GM12878 (cell line): ENCODE measurements around the gene CDH8. TPM values are rescaled to one million over a fixed set of nuclear protein-coding genes. Genes with fewer than 3 reads are reported as not detected.

Experiments
- ATAC-seq: fragments of 200-7000 bp; cut with Tn5 transposase; 3 replicates; pipeline ENCODE4 v1.9.1; 2020; ENCODE audit warnings: mild to moderate bottlenecking, moderate library complexity
- BruUV-seq: library from RNA; stranded (reverse); fragments of 400-500 nt; replicated peaks from 2 replicates; lab custom pipeline; 2021; lab: Mats Ljungman, UMichigan
- CTCF ChIA-PET: fragments of 300-600 bp; sonication (Branson Sonifier 250); formaldehyde crosslinking; extraction: SDS; loops from one replicate; lab custom pipeline; 2021; ENCODE audit warnings: inconsistent platforms; lab: Yijun Ruan, JAX
- POLR2A ChIA-PET: fragments of 350-600 bp; formaldehyde crosslinking; extraction: SDS; loops from one replicate; lab custom pipeline; 2021; ENCODE audit warnings: inconsistent platforms; lab: Charles Lee
- RAD21 ChIA-PET: fragments of 300-600 bp; sonication (Branson Sonifier 250); formaldehyde crosslinking; loops from one replicate; lab custom pipeline; 2023; ENCODE audit warnings: antibody characterized with exemption; ENCODE audit not compliant: unreplicated experiment; lab: Charles Lee
- SMC1A ChIA-PET: fragments of 300-600 bp; sonication (Branson Sonifier 250); formaldehyde crosslinking; loops from one replicate; lab custom pipeline; 2023; ENCODE audit not compliant: unreplicated experiment, uncharacterized antibody; lab: Charles Lee
- DNase-seq: peaks from one replicate; pipeline ENCODE4 v3.0.0-alpha.2; 2011; ENCODE audit warnings: low read depth, low spot score
- FAIRE-seq: peaks from 3 replicates; lab custom pipeline; 2011; peaks lifted over from hg19 to GRCh38; lab: Jason Lieb, UNC
- H2AFZ ChIP-seq: 2 replicates; pipeline ENCODE4 v1.6.0; 2011; ENCODE audit warnings: low read depth, low read length, control low read depth; ENCODE audit not compliant: control insufficient read depth
- H3K27ac ChIP-seq: 2 replicates; pipeline ENCODE4 v1.5.1; 2011; ENCODE audit warnings: control low read depth; ENCODE audit not compliant: control insufficient read depth, insufficient read depth
- H3K27me3 ChIP-seq, 2 experiments: replicated peaks in 1 of 2; 2 replicates each; pipeline versions ENCODE4 v1.6.0 to v1.6.1; 2011; ENCODE audit warnings: low read length in 1 of 2; ENCODE audit not compliant: control insufficient read depth in 2 of 2, insufficient read depth in 2 of 2
- H3K36me3 ChIP-seq, 2 experiments: 2 replicates each; pipeline ENCODE4 v1.5.1; 2011; ENCODE audit warnings: low read length in 1 of 2; ENCODE audit not compliant: control insufficient read depth in 2 of 2, insufficient read depth in 2 of 2
- H3K4me1 ChIP-seq: 2 replicates; pipeline ENCODE4 v1.6.1; 2011; ENCODE audit warnings: mild to moderate bottlenecking, low read length, moderate library complexity, mixed read lengths; ENCODE audit not compliant: control insufficient read depth, insufficient read depth
- H3K4me2 ChIP-seq: 2 replicates; pipeline ENCODE4 v1.6.0; 2011; ENCODE audit warnings: control low read depth; ENCODE audit not compliant: control insufficient read depth, insufficient read depth
- H3K4me3 ChIP-seq: fragments of 200-600 bp; sonication (generic); 2 replicates; pipeline ENCODE4 v1.5.1; 2016
- H3K79me2 ChIP-seq: 2 replicates; pipeline ENCODE4 v1.6.0; 2011; ENCODE audit warnings: low read length; ENCODE audit not compliant: control insufficient read depth, insufficient read depth
- H3K9ac ChIP-seq: 2 replicates; pipeline ENCODE4 v1.8.0; 2011; ENCODE audit warnings: low read length, control low read depth, mixed read lengths; ENCODE audit not compliant: control insufficient read depth, insufficient read depth
- H3K9me3 ChIP-seq: replicated peaks from 3 replicates; pipeline ENCODE4 v1.5.1; 2011; ENCODE audit warnings: mild to moderate bottlenecking, low read length; ENCODE audit not compliant: control insufficient read depth, insufficient read depth
- H4K20me1 ChIP-seq: 2 replicates; pipeline ENCODE4 v1.6.0; 2011; ENCODE audit not compliant: control insufficient read depth, insufficient read depth
- BCL11A ChIP-seq: IDR thresholded peaks from 2 replicates; pipeline ENCODE4 v1.6.1; 2011; ENCODE audit warnings: low read depth, low read length
- HDGF ChIP-seq: fragments of 450-650 bp; IDR thresholded peaks from 2 replicates; pipeline ENCODE4 v1.6.1; 2016; ENCODE audit warnings: antibody characterized with exemption
- NR2C2 ChIP-seq: IDR thresholded peaks from 2 replicates; pipeline ENCODE4 v1.6.1; 2011; ENCODE audit warnings: borderline replicate concordance, low read depth; ENCODE audit not compliant: control insufficient read depth, insufficient read length
- TARDBP ChIP-seq: IDR thresholded peaks from 2 replicates; pipeline ENCODE4 v1.6.1; 2016; ENCODE audit warnings: borderline replicate concordance
- WGBS: methylation state at CpG from one replicate; pipeline ENCODE4 v1.1.6; 2016; ENCODE audit warnings: low lambda C conversion rate; ENCODE audit not compliant: insufficient replicate concordance, insufficient coverage; ENCODE audit errors: missing lambda C conversion rate; 5-methylcytosine and 5-hydroxymethylcytosine counted together
- in situ Hi-C: fragments of 300-500 bp; cut with MboI; formaldehyde crosslinking; loops from 9 replicates; pipeline ENCODE4 v1.14.3; 2018; ENCODE audit warnings: mixed read lengths
- intact Hi-C: fragments of 100-400 bp; cut with micrococcal nuclease; formaldehyde crosslinking; loops from one replicate; pipeline ENCODE4 v1.14.2; 2022; ENCODE audit not compliant: unreplicated experiment
- polyA plus RNA-seq, 11 experiments: library from polyadenylated mRNA; depleted of rRNA in 4 of 11; unstranded in 6 of 11; stranded (reverse) in 5 of 11; fragments of >200 nt; fragmentation: Nextera tagmentation in 4 of 11; fragmentation: Illumina TruSeq in 1 of 11; extraction: Ambion mirVana in 4 of 11; extraction: Trizol in 1 of 11; gene quantifications; 1 replicate in 1 of 11; 2 replicates in 10 of 11; pipeline versions ENCODE4 v1.2.1 to v1.2.3, GENCODE V29; 2011 to 2016; ENCODE audit warnings: inconsistent platforms in 2 of 11, missing spikeins in 2 of 11, low read depth in 1 of 11
- total RNA-seq, 4 experiments: library from RNA; depleted of rRNA in 3 of 4; stranded (reverse); fragments of >200 nt in 3 of 4; fragmentation: Illumina TruSeq in 1 of 4; extraction: Trizol in 1 of 4; gene quantifications; 2 replicates each; pipeline versions ENCODE4 v1.2.1 to v1.2.3, GENCODE V29; 2013 to 2021
- TF ChIP-seq, protein P1 (sequence below): IDR thresholded peaks from 2 replicates; pipeline ENCODE4 v1.6.1; 2012; ENCODE audit warnings: low read length, inconsistent platforms
- TF ChIP-seq, protein P2 (sequence below): fragments of 450-650 bp; IDR thresholded peaks from 2 replicates; pipeline ENCODE4 v1.6.1; 2016; ENCODE audit warnings: mild to moderate bottlenecking, moderate library complexity, borderline replicate concordance
- TF ChIP-seq, protein P3 (sequence below): fragments of 150-350 bp; IDR thresholded peaks from 2 replicates; pipeline ENCODE4 v1.6.1; 2016; ENCODE audit warnings: low read depth, low read length
- TF ChIP-seq, protein P4 (sequence below): IDR thresholded peaks from 2 replicates; pipeline ENCODE4 v1.6.1; 2012; ENCODE audit warnings: mild to moderate bottlenecking, low read depth, low read length

The CDH8 gene
- total and polyA plus RNA-seq, 10 of the 15 experiments (the other 5 are each of a cell fraction or from before 2014, with no cell fraction given): 0.13 to 0.68 (median 0.25) TPM; not detected in 3

DNA sequence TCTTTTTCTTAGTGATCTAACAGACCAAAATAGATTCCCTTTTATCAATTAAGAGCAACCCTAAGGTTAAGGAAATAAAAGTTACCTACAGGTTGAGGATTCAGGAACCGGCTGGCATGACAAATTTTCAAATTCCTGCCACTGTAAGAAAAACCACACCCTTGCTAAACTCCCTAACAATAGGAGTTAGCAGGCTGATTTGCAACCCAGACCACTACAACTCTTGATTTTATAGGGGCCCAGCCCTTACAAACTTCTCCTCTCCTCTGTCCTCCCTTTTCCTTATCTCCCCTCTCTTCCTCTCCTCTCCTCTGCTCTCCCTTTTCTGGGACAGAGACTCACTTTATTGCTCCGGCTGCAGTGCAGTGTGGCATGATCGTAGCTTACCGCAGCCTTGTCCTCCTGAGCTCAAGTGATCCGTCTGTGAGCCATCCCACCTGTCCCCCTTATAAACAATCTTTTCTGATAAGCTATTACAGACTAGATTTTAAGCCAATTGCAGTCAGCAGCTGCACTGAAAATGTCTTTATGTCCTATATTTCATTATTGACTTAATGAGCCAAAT, 418.9 kb downstream of the CDH8 start (continued):
- TF ChIP-seq, protein P1, sequence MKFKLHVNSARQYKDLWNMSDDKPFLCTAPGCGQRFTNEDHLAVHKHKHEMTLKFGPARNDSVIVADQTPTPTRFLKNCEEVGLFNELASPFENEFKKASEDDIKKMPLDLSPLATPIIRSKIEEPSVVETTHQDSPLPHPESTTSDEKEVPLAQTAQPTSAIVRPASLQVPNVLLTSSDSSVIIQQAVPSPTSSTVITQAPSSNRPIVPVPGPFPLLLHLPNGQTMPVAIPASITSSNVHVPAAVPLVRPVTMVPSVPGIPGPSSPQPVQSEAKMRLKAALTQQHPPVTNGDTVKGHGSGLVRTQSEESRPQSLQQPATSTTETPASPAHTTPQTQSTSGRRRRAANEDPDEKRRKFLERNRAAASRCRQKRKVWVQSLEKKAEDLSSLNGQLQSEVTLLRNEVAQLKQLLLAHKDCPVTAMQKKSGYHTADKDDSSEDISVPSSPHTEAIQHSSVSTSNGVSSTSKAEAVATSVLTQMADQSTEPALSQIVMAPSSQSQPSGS: no peak

DNA sequence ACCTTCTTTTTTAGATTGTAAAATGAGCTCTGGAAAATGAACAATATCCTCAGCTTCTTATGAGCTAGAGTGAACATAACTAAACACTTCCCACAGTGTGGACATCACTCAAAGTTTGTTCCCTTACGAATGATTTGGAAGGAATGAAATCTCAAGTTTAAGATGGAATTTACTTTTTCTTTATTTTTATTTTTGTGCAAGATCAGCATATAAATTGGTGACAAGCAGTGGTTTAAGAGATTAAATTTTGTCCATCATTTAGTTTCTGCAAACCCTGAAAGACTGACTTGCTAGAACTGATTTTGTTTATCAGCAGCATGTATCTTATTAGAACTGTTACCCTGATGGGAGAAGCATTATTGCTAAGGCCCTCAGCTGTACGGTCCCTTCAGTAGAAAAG, 420.1 kb downstream of the CDH8 start:
- Histone ChIP-seq H3K4me3 (no peak overlapping the region), H3K9ac (no peak overlapping the region), H3K36me3 (no peaks in the 10 kb centered on the region), H2AFZ (no peak overlapping the region), H3K27me3 (no peaks in the 10 kb centered on the region), H3K27ac (no peak overlapping the region), H3K9me3 (no peaks in the 10 kb centered on the region), H3K4me1 (no peaks in the 10 kb centered on the region), H3K4me2 (no peak overlapping the region), H4K20me1 (no peaks in the 10 kb centered on the region), H3K79me2 (no peaks in the 10 kb centered on the region)
- RAD21 ChIA-PET: no interaction called here
- WGBS: 43% methylated on average over 2 of the region's 2 CpGs
- POLR2A ChIA-PET: no interaction called here
- FAIRE-seq: no peak
- TF ChIP-seq HDGF: no peak
- TF ChIP-seq, protein P2, sequence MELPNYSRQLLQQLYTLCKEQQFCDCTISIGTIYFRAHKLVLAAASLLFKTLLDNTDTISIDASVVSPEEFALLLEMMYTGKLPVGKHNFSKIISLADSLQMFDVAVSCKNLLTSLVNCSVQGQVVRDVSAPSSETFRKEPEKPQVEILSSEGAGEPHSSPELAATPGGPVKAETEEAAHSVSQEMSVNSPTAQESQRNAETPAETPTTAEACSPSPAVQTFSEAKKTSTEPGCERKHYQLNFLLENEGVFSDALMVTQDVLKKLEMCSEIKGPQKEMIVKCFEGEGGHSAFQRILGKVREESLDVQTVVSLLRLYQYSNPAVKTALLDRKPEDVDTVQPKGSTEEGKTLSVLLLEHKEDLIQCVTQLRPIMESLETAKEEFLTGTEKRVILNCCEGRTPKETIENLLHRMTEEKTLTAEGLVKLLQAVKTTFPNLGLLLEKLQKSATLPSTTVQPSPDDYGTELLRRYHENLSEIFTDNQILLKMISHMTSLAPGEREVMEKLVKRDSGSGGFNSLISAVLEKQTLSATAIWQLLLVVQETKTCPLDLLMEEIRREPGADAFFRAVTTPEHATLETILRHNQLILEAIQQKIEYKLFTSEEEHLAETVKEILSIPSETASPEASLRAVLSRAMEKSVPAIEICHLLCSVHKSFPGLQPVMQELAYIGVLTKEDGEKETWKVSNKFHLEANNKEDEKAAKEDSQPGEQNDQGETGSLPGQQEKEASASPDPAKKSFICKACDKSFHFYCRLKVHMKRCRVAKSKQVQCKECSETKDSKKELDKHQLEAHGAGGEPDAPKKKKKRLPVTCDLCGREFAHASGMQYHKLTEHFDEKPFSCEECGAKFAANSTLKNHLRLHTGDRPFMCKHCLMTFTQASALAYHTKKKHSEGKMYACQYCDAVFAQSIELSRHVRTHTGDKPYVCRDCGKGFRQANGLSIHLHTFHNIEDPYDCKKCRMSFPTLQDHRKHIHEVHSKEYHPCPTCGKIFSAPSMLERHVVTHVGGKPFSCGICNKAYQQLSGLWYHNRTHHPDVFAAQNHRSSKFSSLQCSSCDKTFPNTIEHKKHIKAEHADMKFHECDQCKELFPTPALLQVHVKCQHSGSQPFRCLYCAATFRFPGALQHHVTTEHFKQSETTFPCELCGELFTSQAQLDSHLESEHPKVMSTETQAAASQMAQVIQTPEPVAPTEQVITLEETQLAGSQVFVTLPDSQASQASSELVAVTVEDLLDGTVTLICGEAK: no peak
- TF ChIP-seq NR2C2: no peak
- TF ChIP-seq BCL11A: no peak
- TF ChIP-seq, protein P3, sequence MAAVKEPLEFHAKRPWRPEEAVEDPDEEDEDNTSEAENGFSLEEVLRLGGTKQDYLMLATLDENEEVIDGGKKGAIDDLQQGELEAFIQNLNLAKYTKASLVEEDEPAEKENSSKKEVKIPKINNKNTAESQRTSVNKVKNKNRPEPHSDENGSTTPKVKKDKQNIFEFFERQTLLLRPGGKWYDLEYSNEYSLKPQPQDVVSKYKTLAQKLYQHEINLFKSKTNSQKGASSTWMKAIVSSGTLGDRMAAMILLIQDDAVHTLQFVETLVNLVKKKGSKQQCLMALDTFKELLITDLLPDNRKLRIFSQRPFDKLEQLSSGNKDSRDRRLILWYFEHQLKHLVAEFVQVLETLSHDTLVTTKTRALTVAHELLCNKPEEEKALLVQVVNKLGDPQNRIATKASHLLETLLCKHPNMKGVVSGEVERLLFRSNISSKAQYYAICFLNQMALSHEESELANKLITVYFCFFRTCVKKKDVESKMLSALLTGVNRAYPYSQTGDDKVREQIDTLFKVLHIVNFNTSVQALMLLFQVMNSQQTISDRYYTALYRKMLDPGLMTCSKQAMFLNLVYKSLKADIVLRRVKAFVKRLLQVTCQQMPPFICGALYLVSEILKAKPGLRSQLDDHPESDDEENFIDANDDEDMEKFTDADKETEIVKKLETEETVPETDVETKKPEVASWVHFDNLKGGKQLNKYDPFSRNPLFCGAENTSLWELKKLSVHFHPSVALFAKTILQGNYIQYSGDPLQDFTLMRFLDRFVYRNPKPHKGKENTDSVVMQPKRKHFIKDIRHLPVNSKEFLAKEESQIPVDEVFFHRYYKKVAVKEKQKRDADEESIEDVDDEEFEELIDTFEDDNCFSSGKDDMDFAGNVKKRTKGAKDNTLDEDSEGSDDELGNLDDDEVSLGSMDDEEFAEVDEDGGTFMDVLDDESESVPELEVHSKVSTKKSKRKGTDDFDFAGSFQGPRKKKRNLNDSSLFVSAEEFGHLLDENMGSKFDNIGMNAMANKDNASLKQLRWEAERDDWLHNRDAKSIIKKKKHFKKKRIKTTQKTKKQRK: no peak
- TF ChIP-seq, protein P4, sequence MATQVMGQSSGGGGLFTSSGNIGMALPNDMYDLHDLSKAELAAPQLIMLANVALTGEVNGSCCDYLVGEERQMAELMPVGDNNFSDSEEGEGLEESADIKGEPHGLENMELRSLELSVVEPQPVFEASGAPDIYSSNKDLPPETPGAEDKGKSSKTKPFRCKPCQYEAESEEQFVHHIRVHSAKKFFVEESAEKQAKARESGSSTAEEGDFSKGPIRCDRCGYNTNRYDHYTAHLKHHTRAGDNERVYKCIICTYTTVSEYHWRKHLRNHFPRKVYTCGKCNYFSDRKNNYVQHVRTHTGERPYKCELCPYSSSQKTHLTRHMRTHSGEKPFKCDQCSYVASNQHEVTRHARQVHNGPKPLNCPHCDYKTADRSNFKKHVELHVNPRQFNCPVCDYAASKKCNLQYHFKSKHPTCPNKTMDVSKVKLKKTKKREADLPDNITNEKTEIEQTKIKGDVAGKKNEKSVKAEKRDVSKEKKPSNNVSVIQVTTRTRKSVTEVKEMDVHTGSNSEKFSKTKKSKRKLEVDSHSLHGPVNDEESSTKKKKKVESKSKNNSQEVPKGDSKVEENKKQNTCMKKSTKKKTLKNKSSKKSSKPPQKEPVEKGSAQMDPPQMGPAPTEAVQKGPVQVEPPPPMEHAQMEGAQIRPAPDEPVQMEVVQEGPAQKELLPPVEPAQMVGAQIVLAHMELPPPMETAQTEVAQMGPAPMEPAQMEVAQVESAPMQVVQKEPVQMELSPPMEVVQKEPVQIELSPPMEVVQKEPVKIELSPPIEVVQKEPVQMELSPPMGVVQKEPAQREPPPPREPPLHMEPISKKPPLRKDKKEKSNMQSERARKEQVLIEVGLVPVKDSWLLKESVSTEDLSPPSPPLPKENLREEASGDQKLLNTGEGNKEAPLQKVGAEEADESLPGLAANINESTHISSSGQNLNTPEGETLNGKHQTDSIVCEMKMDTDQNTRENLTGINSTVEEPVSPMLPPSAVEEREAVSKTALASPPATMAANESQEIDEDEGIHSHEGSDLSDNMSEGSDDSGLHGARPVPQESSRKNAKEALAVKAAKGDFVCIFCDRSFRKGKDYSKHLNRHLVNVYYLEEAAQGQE: no peak
- TF ChIP-seq TARDBP: no peak
- in situ Hi-C loops (no loop called here), intact Hi-C loops (no loop called here)
- DNase-seq: no peak
- CTCF ChIA-PET: interaction anchor here (1.1 kb wide), 1 partner anchor 32 kb away, joined by 3 read pairs; no protein-coding TSS in a partner anchor
- SMC1A ChIA-PET: no interaction called here
- ATAC-seq: no peak
- no TSS peak for BruUV-seq
